M059J (cell line): Measurements from ENCODE around the gene DCUN1D1. TPM values are rescaled to one million over a fixed set of nuclear protein-coding genes. Genes with fewer than 3 reads are reported as not detected.

ENCODE experiments used
- DNase-seq: peaks from one replicate; pipeline ENCODE4 v3.0.0-alpha.2; 2012; ENCODE audit warnings: low read depth
- total RNA-seq: library from RNA; depleted of rRNA; stranded (reverse); fragments of >200 nt; shearing (Covaris generic); gene quantifications from 2 replicates; pipeline ENCODE4 v1.2.3, GENCODE V29; 2014

The DCUN1D1 gene
- total RNA-seq, 1 experiment from 2014 or later: 33.4 TPM

DNA sequence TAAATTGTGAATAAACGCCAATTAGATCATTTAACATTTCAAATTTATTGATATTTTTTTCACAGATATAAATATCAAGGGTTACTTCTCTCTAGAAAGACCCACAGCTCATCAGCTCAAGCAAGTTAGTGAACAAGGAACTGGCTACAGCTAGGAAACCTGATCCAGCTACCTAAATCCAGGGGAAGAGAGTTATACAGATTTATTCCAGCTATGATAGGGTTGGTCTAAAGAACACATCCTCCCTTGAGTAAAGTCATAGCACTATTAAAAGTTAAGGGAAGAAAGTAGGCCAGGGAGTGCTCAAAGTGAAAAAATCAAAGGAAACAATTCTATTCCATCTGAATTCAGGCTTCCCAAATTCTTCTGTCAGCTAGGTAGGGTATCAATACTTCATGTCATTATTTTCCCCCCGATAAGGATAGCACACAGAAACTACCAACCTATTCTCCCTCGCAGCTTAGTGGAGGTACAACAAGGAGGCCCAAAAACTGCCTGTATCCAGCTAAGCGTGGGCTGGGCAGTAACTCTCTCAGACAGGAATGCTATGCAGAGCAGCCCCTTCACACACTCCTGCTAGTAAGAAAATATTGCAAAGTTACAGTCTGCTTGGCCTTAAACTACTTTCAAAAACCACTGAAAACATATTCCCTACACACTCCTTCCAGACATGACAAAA, 44.0 kb downstream of the DCUN1D1 start:
- DNase-seq: no peak

DNA sequence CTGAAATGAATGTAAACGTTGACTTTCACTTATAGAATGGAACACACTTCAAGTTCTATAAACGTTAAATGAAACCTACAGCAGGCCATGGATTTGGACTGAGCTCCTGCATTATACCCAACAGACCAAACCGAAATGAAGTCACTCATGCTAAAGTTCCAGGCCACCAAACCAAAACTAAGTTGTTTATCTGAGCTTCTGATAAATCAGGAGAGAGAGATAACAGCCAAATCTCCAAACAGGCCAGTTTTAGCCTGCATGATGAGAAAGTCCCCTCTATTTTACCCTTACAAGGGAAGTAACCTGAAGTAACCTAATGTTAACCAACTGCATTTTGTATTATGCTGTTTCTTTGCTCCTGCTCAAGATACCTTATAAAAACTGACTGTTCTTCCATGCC, 44.5 kb downstream of the DCUN1D1 start:
- DNase-seq: no peak

DNA sequence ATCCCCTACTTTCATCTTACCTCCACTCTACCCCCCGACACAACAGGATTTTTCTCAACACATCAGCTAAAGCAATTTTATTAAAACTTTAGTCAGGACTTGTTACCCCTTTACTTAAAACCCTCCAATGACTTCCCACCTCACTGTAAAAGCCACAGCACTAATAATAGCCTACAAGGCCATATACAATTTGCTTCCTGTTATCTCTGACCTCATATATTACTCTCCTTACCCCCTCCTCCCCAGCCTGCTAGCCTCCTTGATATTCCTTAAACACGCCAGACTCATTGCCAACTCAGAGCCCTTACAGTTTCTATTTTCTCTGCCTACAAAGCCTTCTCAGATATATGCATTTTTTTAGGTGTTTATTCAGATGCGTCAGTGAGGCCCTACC, 54.4 kb downstream of the DCUN1D1 start:
- no peak for DNase-seq

DNA sequence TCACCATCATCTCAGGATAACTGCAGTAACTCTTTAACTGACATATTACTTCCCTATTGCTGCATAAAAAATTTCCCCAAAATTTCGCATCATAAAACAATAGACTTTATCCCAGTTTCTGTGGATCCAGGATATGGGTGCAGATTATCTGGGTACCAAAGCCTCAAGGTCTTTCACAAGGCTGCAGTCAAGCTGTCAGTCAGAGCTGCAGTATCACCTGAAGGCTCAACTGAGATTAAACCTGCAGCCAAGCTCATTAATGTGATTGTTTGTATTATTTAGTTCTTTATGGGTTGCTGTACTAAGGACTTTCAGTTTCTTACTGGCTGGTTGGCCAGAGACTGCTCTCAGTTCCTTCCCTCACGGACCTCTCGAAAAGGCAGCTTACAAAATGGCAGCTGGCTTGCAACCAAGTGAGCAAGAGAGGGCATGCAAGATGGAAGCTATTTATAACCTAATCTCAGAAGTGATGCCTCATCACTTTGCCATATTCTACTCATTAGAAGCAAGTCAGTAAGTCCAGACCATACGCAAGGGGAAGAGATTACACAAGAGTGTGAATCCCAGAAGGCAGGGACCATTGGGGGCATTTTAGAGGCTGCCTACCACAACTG, 54.9 kb downstream of the DCUN1D1 start:
- DNase-seq: no peak

DNA sequence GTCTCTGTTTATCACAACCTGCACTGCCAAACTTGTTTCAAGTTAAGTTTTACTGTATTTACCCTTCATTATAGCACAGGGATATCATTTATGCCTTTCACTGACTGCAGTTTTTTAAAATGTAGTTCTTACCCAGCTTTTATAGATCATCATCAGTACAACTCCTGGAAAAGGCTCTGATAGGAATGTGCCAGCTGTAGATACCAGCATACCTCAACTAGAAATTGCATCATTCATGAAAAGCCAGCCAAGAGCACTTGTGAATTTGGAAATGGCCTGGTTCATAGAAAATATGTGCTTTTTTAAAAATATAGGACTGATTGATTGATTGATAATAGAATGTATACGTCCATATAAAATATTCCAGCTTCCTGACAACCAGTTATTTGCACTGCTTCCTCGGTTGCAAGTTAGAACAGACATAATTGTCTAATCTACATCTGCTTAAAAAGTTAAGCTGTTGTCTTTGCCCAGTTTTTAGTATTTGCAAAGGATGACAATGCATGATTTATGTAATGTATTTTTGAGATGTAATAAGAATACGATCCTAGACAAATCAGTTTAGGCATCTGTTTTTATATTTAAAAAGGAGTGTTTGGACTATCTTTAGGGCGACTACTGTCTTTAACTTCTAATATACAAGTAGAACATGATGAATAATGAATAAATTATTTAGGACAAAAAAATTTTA, 58.5 kb downstream of the DCUN1D1 start:
- no peak for DNase-seq

DNA sequence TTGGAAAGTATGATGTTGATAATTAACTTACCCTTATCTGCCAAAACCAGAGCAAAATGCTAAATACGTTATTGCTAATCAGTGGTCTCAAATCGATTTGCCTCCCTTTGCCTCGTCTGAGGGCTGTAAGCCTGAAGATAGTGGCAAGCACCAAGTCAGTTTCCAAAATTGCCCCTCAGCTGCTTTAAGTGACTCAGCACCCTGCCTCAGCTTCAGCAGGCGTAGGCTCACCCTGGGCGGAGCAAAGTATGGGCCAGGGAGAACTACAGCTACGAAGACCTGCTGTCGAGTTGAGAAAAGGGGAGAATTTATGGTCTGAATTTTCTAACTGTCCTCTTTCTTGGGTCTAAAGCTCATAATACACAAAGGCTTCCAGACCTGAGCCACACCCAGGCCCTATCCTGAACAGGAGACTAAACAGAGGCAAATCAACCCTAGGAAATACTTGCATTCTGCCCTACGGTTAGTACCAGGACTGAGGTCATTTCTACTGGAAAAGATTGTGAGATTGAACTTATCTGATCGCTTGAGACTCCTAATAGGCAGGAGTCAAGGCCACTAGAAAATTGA, 59.7 kb downstream of the DCUN1D1 start:
- no peak for DNase-seq

DNA sequence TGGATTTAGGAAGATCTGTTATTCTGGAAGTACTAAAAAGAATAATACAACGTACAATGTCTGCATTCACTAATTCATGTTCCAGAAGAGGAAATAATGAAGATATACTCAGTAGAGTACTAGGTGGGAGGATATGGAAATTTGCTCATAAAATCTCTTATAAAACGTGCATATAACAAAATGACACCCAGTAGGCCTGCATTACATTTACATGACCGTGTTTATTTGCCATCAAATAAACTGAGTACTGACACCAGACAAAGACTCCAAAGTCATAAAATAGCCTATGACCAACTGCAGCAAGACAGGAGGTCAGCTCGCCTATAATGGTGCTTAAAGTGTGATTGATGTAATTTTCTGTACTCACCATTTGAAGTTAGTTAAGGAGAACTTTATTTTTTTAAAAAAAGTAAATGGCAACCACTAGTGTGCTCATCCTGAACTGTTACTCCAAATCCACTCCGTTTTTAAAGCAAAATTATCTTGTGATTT, 60.4 kb downstream of the DCUN1D1 start:
- DNase-seq: no peak

DNA sequence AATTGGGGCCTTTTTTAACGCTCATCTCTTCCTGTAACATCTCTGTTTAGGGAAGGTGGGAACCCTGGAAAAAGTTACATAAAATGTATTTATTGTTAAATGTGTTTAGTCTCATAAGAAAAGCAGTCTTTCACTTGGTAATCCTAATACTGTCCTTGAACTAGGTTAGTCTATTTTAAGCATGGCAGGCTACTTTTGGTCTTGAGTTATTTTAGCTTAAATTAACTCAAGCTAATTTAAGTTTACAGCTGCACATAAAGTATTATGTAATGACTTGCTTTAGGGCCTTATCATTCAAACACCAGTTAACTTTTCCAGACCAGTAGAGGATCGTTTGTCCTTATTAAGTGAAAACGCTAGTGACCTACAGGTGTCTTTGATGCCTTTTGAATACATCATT, 63.2 kb downstream of the DCUN1D1 start:
- DNase-seq: no peak

DNA sequence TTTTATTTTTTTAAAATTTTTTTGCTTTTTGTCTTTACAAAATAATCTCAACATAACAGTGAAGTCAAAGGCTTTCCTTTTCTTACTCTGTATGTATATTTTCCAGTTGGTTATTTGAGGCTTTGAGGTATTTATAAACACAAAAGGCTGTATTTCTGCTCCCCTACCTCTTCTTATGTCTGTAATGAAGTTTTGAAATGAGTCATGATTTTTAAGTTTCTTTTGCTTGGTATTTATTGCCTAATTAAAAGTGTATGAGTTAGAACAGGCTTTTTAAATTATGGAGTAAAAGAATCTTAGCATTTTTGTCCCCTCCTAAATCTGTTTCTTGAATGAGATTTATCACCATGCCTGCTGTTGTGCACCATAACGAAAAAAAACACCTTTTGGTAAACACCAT, 66.0 kb downstream of the DCUN1D1 start:
- no peak for DNase-seq

DNA sequence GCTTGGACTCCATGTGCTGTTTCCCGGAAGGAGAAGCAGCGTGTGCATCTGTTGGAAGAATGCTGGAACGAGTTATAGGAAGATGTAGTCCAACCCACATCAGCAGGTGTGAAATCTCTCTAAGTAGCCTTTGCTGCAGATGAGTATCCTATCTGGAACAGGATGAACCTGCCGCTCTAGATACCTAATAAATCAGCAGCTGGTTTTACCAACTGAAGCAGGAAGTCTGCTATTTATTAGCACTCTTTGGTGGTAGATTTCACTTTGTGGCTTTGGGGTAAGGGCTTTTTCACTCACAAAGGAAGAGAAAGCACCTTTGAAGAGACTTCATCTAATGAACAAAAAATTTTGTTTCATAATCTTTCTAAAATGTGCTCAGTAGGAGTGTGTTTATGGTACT, 66.4 kb downstream of the DCUN1D1 start:
- DNase-seq: no peak

DNA sequence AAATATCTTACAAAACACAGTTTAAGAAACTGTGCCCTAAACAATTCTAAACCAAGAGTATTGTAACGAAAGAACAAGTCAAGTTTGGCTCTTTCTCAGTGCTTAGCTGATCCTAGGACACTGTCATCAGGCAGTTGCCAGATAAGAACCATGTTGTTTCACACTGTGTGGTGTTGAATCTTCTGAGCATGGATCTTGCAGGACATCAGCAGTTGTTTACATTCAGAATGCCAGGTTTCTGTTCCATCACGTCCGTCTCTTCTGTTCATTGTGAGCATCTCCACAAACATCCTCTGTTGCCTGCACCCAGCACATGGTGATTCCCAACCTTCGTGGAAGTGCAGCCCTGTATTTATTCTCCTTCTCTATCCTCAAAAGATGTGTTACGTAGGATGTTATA, 67.9 kb downstream of the DCUN1D1 start:
- DNase-seq: no peak

DNA sequence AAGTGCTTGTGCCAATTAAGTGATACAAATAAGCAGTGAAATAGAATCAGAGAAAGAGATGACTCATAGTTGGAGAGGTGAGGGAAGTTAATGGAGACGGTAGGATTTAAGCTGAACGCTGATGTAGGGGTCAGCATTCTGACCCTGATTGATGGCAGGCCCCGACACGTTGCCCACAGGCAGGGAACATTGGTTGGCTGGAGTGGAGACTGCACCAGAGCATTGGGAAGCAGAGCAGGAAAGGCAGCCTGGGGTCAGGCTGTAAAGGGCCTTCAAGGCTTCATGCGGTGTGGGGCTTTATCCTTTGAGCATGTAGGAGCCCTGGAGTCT, 68.6 kb downstream of the DCUN1D1 start:
- no peak for DNase-seq

DNA sequence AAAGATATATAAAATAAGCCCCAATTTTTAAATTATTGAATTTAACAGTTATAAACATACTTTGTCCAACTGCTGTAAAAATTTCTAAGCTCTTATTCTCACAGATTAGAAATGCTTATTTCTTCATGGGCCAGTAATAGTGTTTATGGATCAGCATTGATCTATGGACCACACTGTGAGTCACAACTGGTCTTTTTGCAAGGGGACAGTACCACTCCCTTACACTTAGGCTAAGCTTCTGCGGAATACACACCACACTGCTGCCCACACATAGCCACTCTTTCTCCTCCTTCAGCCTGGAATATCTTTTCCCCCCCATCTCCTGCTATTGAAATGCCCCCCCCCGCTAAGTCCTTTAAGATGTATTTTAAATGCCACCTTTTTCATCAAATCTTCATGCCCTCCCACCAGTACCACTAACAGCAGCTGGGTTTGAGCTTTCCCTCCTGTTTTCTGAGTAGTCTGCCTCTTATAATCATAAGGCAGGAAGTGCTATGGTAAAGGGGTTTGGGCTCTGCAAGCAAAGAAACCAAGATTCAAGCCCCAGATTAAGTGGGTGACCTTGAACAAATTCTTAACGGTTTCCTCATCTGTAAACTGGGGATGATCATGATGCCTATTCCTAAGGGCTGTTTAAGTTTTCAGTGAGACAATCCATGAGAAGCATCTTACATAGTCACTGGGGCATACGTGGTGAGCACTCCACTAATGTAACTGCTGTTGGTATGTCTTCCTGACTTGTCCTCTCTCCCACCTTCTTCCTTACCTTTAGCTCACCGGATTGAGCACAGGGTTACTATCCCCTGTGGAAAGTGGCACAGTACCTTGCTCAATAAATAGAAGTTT, 69.2 kb downstream of the DCUN1D1 start:
- DNase-seq: no peak

DNA sequence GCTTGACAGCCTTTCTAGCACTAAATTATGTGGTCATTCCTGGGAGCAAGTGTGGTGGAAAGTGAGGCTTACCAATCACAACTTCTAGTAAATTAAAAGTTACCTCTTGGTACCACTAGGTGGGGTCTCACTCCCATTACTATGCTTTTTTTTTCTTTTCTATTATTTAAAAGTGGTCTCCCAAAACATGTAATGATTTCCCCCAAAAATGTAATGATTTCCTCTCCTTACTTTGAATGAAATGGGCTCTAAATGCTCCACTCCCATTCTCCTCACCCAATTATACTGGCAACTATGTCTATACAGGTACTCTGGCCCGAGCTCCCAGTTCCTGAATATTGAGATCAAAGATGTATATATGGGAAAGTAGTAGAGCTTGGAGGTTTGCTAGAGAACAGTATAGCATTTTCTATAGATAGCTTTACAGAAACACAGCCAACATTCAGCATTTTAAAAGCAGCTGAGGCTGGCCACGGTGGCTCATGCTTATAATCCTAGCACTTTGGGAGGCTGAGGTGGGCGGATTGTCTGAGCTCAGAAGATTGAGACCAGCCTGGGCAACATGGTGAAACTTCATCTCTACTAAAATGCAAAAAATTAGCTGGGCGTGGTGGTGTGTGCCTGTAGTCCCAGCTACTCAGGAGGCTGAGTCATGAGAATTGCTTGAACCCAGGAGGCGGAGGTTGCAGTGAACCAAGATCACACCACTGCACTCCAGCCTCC, 70.9 kb downstream of the DCUN1D1 start:
- DNase-seq: peak; percentile 30

DNA sequence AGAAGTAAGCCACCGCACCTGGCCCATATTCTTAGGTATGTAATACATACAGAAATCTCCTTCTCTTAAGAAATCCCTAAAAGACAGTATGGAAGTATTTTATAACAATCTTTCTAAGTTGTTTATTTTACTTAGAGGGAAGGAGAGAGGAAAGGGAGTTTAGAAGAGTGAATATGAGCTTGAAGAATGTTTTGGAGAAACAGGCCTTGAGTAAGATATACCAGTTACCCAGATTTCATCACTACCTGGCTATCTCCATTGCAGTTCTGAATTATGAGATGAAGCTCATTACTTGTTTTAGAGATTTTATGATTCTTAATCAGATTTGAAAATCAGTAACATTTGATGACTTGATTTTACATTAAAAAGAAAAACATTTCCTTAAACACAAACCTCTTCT, 71.9 kb downstream of the DCUN1D1 start:
- DNase-seq: no peak

DNA sequence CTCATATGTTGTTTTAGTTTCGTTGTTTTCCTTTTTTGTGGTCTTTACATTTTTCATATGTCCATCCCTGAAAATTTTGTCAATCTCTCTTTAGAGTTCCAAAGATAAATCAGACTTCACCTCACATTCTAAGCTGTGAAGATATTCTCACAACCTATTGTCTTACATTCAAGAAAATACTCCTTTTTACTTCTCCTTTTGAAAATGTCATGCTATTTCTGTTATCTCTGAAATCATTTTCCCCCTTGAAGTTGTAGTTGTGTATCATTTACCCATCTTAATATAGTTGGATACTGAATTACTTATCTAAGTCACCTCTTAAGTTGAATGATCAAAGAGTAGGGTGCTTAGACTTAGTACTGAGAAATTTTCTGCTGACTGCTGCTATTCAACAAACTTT, 74.3 kb downstream of the DCUN1D1 start:
- DNase-seq: no peak

DNA sequence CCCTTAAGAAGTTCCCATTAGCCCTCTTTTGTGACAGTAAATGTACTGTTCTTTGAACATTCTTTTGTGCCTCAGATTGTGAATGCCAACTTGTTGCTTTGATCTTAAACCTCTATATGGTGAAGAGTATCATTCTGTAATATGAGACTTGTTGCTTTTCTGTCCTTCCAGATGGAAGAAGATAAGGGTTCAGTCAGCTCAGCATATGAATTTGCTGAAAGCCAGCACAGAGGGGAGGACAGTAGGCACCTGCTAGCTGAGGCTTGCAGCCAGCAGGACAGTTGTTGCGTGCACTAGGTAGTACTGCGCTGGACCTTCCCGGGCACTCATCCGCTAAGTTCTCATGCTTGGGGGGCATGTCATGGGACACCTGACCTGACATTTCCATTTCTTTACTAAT, 74.7 kb downstream of the DCUN1D1 start:
- DNase-seq: no peak

DNA sequence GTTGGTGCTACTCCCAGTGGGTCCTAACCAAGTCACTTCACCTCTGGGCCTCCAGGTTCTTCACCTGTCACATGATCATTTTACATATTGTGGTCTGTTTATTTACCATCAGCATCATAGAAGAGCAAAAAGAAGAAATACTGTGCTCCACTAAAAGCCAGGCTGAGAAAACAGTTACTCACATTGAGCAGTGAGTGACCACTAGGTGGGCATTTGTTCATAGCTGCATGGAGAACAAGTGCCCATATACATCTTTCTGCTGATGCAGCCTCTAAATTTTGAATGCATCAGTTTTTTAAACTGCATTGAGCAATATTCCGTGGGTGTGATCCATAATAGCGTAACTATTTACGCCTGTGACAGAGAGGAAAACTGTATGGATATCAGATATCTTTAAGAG, 76.2 kb downstream of the DCUN1D1 start:
- no peak for DNase-seq

DNA sequence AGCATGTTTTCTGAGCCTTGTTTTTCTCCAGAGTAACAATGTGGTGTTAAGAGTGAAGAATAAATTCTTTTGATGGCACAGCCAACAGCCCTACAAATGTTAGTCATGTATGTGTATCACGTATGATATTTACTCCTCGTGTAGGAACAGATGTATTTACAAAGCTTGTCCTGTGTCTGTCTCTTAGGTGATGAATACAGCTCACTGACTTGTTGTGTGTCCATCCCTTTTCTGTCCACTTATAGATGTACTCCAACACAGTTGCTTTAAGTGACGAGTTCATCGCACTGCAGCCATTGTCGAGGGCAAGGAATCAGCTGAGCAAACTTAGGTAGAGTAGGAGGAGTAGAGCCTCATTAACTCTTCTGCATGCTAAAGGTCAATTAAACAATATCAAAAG, 78.1 kb downstream of the DCUN1D1 start:
- no peak for DNase-seq

DNA sequence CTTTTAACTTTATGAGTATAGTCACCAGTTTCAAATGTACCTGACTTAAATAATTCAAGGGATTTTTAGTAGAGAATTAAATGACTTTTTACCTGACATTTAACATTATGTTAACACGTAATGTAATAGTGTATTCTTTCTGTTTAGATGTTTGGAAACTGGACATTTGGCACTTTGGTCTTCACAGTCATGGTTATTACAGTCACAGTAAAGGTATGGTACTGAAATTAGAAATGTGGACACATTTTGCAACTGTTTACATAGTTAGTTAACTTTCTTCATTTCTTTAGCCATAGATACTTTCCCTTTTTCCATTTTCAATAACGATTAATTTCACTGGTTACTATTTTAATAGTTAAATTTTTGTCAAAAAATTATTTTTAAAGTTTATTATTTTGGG, 83.8 kb downstream of the DCUN1D1 start:
- DNase-seq: no peak

DNA sequence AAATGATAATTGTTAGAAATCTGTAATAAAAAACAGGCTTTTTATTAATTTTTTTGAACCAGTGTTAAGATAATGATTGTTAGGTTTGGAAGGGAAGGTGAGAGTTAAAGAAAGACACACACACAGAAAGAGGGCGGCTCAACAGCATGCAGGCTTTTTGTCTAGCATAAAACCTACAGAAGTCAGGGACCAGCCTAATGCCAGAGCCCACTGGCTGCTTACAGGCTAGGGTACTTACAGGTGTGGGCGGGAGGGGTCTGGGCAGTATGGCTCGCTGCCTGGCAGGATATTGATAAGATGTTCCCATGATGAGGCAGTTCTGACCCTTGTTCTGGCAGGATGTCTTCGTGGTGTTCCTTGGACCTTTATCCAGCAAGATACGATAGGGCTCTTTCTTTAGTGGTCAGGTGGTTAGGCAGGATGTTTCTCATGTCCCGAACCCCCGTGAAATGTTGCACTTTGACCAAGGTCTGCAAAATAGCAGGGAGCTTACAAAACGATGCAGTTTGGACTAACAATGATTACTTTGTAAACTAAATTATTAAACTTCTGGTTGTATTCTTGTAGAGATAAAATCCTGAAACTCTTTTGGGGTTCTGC, 84.7 kb downstream of the DCUN1D1 start:
- no peak for DNase-seq
